GM04504 (cell line): ENCODE data around the gene CSE1L.
"Not testable (repeated sequence)": the region's sequence is repeated elsewhere in the genome, so short reads cannot be mapped to it uniquely, and the experiment has no call there.

ENCODE experiments used
- DNase-seq: peaks from one replicate; pipeline ENCODE4 v3.0.0-alpha.2; 2012; ENCODE audit warnings: low read depth

Gene CSE1L

DNA sequence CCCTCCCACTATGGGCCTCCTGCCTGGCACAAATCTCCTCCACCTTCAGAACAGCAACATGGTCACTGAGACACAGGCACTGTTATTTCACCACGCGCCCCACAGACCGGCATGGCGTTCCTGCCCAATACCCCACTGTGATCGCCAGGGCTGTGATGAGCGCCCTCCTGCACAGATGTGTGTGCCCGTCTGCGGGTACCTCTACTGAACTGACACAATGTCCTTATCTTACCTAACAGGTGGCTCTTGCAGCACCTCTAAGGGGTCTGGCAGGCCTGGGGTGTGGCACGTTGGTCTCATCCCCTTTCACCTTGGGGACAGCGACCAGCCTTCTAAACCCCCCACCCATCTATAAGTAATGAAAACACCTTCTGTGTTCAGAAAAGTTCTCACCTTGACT is 77.9 kb downstream of the CSE1L start:
- no peak for DNase-seq

DNA sequence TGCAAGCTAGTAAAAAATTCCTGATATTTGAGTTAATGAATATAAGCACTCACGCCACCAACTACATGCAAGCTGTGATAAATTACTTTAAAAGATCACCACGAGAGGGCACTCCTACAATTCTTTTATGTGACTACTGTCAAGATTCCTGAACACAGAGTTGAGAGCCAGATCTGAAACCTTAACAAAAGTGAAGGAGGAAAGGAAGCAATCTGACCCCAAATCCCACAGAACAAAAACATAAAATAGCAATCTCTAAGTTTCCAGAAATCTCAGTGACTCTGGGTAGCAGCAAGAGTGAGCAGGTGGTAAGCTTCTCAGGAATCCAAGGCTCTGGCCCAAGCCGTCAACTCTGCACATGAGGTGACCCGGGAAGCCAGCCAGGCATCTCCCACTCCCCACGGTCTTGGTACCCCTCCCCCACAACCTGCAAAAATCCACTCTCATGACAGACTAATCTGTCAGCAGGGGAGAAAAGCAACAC is 86.9 kb downstream of the CSE1L start:
- peak; percentile 46 for DNase-seq

DNA sequence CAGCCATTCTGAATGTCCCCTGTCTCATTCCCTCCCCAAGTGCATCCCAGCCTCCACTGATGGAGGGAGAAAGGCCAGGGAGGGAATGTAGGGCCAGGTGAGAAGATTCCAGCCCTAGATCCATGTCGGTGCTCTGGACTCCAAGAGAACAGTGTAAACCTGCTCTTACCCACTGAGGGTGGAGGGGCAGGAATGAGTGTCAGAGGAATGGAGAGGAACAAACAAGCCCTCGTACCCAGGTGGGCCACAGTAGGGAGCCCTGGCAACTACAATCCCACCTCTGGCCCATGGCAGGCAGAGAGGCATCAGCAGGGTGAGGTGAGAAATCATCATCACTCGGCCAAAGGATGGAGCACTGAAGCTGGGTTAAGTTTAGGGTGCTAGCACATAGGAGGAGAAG is 87.5 kb downstream of the CSE1L start:
- no peak for DNase-seq

DNA sequence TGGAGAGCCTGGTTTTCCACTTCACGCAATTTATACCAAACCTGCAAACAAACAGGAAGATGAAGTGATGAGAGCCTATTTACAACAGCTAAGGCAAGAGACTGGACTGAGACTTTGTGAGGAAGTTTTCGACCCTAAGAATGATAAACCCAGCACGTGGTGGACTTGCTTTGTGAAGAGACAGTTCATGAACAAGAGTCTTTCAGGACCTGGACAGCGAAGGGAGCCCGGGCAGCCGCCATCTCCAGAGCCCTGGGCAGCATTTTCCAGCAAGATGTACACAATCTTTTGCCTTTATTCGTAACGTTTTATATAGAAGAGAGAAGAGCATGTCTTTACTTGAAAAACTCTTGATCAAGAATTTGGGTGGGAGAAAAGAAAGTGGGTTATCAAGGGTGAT is 88.7 kb downstream of the CSE1L start:
- not testable (repeated sequence) for DNase-seq

DNA sequence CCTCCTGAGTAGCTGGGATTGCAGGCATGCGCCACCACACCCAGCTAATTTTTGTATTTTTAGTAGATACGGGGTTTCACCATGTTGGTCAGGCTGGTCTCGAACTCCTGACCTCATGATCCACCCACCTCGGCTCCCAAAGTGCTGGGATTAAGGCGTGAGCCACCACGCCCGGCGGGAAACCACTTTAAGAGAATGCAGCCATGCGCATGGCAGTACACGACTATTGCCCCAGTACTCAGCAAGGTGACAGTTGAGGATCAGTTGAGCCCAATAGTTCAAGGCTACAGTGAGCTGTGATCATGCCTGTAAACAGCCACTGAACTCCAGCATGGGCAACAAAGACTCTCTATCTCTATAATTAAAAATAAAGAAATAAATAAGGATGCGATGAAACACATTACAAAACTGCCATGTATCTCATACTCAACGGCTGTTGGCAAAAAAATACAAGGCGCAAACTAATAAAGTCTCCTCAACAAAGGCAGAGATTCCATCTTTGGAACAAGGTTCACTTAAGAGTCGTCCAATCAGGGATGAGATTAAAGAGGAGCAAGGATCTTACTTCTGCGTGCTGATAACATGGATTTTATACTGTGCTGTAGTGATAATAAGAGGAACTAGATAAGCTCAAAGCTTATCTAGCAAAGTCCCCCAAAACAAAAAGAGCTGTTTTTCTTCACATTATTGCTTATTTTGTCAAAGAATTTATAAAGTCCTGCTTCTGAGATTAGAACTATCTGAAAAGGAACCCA is 90.9 kb downstream of the CSE1L start:
- no peak for DNase-seq

DNA sequence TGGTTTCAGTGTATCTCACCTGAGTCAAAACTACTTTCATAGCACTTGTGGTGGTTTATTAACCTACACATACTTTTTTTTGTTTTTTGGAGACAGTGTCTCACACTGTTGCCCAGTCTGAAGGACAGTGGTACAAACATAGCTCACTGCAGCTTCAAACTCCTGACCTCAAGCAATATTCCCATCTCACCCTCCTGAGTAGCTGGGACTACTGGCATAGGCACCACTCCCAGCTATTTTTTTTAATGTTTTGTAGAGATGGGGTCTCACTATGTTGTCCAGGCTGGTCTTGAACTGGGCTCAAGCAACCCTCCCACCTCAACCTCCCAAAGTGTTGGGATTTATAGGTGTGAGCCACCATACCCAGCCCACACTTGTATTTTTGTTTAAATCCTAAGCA is 92.3 kb downstream of the CSE1L start:
- DNase-seq: no peak

DNA sequence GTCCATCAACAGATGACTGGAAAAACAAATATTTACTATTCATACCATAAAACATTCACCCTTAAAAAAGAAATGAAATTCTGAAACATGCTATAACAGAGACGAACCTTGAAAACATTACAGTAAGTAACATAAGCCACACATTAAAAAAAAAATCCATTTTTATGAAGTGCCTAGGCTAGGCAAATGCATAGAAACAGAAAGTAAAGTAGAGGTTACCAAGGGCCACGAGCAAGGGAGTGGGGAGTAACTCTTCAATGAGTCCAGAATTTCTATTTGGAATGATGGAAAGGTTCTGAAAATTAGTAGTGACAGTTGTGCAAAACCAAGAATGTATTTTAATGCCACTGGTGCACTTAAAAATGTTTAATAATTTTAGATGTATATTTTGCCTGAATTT is 94.3 kb downstream of the CSE1L start:
- no peak for DNase-seq

DNA sequence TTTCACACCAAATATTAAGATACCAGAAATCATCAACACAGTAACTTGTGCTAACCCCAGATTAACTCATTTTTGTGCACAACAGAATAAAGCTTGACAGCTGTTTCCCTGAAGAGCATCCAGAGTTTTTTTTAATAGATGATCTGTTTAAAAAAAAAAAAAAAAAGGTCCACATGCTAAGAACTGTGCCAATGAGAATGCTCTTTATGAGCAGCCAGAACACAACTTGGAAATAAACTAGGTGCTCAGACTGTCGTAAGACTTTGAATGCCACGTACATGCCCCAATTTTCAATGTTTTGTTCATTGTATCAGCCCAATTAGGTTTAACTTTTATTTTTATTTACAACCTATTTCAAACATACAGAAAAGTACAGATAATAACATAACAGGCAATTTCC is 94.7 kb downstream of the CSE1L start:
- no peak for DNase-seq
